ENCODE data around the gene LRRC4C. TPM values are rescaled to one million over a fixed set of nuclear protein-coding genes. Genes with fewer than 3 reads are reported as not detected.

Gene LRRC4C
- total RNA-seq, 1 experiment from 2014 or later, result 0.13 TPM

- H3K4me1 Mint-ChIP-seq, result no peaks in the 10 kb centered on the region
- Histone ChIP-seq H3K79me2 (ENCODE audit: insufficient read depth, low read length) (no peaks in the 10 kb centered on the region), H3K9ac (ENCODE audit: extremely low read depth, insufficient read length, low read length) (no peak overlapping the region), H3K14ac (ENCODE audit: insufficient read depth, low read length) (no peak overlapping the region), H4K8ac (replicated peaks; ENCODE audit: insufficient read length, low read depth, low read length) (no peak overlapping the region), H3K27ac (ENCODE audit: insufficient read length, low read depth, low read length) (no peak overlapping the region), H2AFZ (ENCODE audit: low read length) (no peak overlapping the region), H3K18ac (ENCODE audit: insufficient read length, low read depth, low read length) (no peak overlapping the region), H4K91ac (ENCODE audit: insufficient read length, low read depth, low read length) (no peak overlapping the region), H2BK120ac (ENCODE audit: low read depth, low read length, poor library complexity, severe bottlenecking) (no peak overlapping the region), H2AK5ac (ENCODE audit: insufficient read length, low read length) (no peak overlapping the region), H2BK15ac (ENCODE audit: low read depth, low read length) (no peak overlapping the region), H3K23ac (ENCODE audit: insufficient read length, low read depth, low read length) (no peak overlapping the region), H4K5ac (ENCODE audit: insufficient read length, low read depth, low read length) (no peak overlapping the region), H3K79me1 (ENCODE audit: insufficient read depth, low read depth, low read length, poor library complexity, severe bottlenecking) (no peaks in the 10 kb centered on the region), H2BK5ac (ENCODE audit: insufficient read length, low read length) (no peak overlapping the region), H3K27me3 (ENCODE audit: insufficient read depth, low read length) (no peaks in the 10 kb centered on the region), H4K20me1 (ENCODE audit: control insufficient read depth, insufficient read depth, insufficient read length) (no peaks in the 10 kb centered on the region), H3T11ph (ENCODE audit: low read length) (no peak overlapping the region), H3K56ac (ENCODE audit: insufficient read length, low read depth, low read length) (no peak overlapping the region), H2BK20ac (ENCODE audit: low read depth, low read length, poor library complexity, severe bottlenecking) (no peak overlapping the region), H3K23me2 (ENCODE audit: insufficient read length, low read depth, low read length, poor library complexity, severe bottlenecking) (no peaks in the 10 kb centered on the region), H3K4me1 (ENCODE audit: insufficient read depth, low read length) (no peaks in the 10 kb centered on the region), H3K9me3 (ENCODE audit: control insufficient read depth, low read depth, low read length) (no peaks in the 10 kb centered on the region), H3K4ac (ENCODE audit: low read depth, low read length) (no peak overlapping the region), H2BK12ac (ENCODE audit: insufficient read length, low read depth, low read length) (no peak overlapping the region), H3K4me2 (ENCODE audit: insufficient read depth, insufficient read length, low read length) (no peak overlapping the region)
- no peak overlapping the region for H3K4me3 Mint-ChIP-seq
- peaks cover 2% of the 10 kb centered on the region; the same call in 1 of the 2 replicates for H3K27me3 Mint-ChIP-seq (ENCODE audit: low read depth)
- no peak overlapping the region for H3K27ac Mint-ChIP-seq
- no peak for DNase-seq
- no CpG with 5 or more reads among the region's 1 CpG for WGBS (ENCODE audit: extremely low coverage, insufficient read length, low lambda C conversion rate)
- TF ChIP-seq CTCF (conservative IDR thresholded peaks at IDR 0.05), result no peak
- H3K9me3 Mint-ChIP-seq, result no peaks in the 10 kb centered on the region
- no peaks in the 10 kb centered on the region for H3K36me3 Mint-ChIP-seq (ENCODE audit: insufficient read depth in 1 of 3, low read depth in 3 of 3)
Observed at GRCh38 chr11:40315122-40315521, 1144.3 kb downstream of the LRRC4C start.

Measured in H9 (cell line).